Kidney epithelial cell (primary cell): Measurements from ENCODE around the gene KDM1A. TPM values are rescaled to one million over a fixed set of nuclear protein-coding genes. Genes with fewer than 3 reads are reported as not detected.

Experiments used
- DNase-seq: peaks from one replicate; pipeline ENCODE4 v3.0.0-alpha.2; 2010; ENCODE audit warnings: low read depth
- H3K27me3 ChIP-seq: 2 replicates; pipeline ENCODE4 v1.6.0; 2011; ENCODE audit warnings: low read length; ENCODE audit not compliant: control insufficient read depth, insufficient read depth
- H3K36me3 ChIP-seq: 2 replicates; pipeline ENCODE4 v1.5.1; 2011; ENCODE audit warnings: low read length; ENCODE audit not compliant: control insufficient read depth, insufficient read depth
- H3K4me3 ChIP-seq: 2 replicates; pipeline ENCODE4 v1.5.1; 2011; ENCODE audit warnings: low read depth, mild to moderate bottlenecking, control low read depth, low read length
- CTCF ChIP-seq: IDR thresholded peaks from 2 replicates; pipeline ENCODE4 v1.5.1; 2011; ENCODE audit warnings: mild to moderate bottlenecking, moderate library complexity, low read length, control low read depth, inconsistent platforms; ENCODE audit not compliant: insufficient read depth, poor library complexity, severe bottlenecking
- total RNA-seq: library from RNA; depleted of rRNA; stranded (reverse); fragments of >200 nt; gene quantifications from 2 replicates; pipeline ENCODE4 v1.2.3, GENCODE V29; 2015

The KDM1A gene
- total RNA-seq, 1 donor from 2014 or later = 111 TPM

- no peak for TF ChIP-seq CTCF
- Histone ChIP-seq H3K36me3 (no peaks in the 10 kb centered on the region), H3K4me3 (no peak overlapping the region), H3K27me3 (no peaks in the 10 kb centered on the region)
- no peak for DNase-seq
Observed at GRCh38 chr1:23102289-23102688, 83.0 kb downstream of the KDM1A start.

GRCh38 chr1:23103001-23103889, 84.0 kb downstream of the KDM1A start:
- Histone ChIP-seq H3K4me3 (no peak overlapping the region), H3K36me3 (no peaks in the 10 kb centered on the region), H3K27me3 (no peaks in the 10 kb centered on the region)
- no peak for TF ChIP-seq CTCF
- no peak for DNase-seq

DNA sequence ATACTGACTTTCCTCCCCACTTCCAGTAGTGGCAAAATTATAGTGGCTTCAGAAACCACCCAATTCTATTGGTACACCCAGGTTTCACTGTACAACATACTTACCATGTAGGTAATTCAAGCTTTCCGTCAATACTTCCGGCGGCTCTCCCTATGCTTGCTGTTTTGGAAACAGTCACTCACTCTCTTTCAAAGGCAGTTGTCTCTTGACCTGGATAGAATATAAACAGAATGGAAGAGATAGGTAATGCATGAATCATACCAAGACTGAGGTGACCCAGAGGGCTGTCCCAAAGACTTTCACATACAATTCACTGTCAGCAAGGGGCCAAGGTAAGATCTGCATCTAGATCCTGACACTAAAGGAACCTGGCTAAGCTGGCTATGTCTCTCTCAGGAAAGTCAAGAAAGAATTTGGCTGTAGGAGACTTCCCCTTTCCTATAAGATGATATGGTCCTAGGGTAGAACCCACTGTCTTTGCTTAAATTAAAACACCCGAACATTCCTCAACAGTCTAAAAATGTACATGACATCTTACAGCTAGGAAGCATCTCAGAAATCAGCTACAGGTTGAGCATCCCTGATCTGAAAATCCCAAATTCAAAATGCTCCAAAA, 89.8 kb downstream of the KDM1A start:
- H3K27me3 ChIP-seq = no peaks in the 10 kb centered on the region
- DNase-seq = no peak
- no peak for TF ChIP-seq CTCF
- H3K4me3 ChIP-seq = no peak overlapping the region
- H3K36me3 ChIP-seq = no peaks in the 10 kb centered on the region

GRCh38 chr1:23110391-23110790, 91.1 kb downstream of the KDM1A start:
- no peak overlapping the region for H3K4me3 ChIP-seq
- no peak for TF ChIP-seq CTCF
- H3K27me3 ChIP-seq = no peaks in the 10 kb centered on the region
- DNase-seq = no peak
- no peaks in the 10 kb centered on the region for H3K36me3 ChIP-seq

DNA sequence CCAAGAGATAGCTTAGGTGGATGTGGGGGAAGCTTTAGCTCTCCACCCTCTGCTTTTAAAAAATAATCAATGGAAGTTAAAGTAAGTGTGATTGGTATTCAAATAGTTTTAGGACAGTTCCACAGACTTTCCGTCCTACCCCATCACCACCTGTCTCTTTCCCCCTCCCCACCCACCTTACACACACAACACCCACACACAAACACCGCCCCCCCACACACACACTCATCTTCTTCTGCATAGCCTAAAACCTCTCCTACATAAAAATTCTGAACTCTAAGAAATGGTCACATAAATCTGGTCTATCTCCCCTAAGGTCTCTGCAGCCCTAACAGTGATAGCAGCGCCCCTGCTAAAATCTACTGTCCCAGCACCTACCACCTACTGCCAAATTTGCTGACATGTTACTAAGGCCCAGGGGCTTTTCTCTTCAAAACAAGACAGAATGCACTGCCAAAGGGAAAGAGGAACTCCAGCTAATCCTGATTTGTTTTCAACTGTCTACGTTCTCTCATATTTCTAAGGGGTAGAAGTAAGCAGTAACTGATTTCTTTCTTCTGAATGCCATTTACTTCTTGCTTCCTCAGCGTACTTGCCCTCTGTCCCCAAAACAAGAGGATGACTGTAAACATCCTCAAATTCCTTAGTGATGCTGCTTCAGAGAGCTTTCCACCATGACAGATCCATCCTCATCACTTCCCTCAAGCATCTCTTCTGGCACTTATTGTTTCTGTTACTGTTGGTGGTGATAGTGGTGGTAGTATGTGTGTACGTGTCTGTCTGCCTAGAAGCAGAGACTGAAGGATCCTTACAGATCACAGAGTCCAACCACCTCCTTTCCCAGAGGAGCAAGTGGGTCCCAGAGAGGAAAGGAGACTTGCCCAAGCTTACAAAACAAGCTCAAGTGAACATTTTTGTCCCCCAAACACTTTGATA, 92.6 kb downstream of the KDM1A start:
- no peak for TF ChIP-seq CTCF
- no peak for DNase-seq
- H3K27me3 ChIP-seq = no peaks in the 10 kb centered on the region
- H3K4me3 ChIP-seq = no peak overlapping the region
- no peaks in the 10 kb centered on the region for H3K36me3 ChIP-seq
